ENCODE results near the gene PYDC2. TPM values are rescaled to one million over a fixed set of nuclear protein-coding genes. Genes with fewer than 3 reads are reported as not detected.

The PYDC2 gene
- total and polyA plus RNA-seq, 2 of the 8 experiments (the other 6 are each of a cell fraction or from before 2014, with no cell fraction given): not detected

DNA sequence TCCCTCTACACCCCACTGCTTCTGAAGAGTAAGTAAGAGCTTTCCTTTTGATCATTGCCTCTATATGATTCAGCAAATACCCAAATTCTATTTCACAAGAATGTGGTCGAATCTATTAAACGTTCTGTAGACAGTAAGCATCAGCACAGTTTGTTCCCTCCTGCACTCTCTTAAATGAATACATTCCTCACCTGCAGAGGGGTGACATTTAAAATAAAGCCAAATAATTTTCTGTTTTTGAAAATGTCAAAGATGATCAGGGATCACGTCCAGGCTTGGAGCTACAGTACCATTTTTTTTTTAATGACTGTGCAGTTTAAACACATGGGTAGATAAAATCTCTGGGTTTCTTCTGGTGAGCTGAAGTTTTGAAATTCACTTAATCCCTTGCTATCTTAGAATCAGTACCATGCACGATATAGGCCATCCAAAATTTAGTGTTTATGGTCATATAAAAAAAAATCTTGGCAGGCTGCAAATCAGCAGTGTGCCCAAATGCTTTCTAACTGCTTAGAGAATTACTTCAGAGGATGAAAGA is 12.8 kb downstream of the PYDC2 start (continued):
- TF ChIP-seq, protein P1, sequence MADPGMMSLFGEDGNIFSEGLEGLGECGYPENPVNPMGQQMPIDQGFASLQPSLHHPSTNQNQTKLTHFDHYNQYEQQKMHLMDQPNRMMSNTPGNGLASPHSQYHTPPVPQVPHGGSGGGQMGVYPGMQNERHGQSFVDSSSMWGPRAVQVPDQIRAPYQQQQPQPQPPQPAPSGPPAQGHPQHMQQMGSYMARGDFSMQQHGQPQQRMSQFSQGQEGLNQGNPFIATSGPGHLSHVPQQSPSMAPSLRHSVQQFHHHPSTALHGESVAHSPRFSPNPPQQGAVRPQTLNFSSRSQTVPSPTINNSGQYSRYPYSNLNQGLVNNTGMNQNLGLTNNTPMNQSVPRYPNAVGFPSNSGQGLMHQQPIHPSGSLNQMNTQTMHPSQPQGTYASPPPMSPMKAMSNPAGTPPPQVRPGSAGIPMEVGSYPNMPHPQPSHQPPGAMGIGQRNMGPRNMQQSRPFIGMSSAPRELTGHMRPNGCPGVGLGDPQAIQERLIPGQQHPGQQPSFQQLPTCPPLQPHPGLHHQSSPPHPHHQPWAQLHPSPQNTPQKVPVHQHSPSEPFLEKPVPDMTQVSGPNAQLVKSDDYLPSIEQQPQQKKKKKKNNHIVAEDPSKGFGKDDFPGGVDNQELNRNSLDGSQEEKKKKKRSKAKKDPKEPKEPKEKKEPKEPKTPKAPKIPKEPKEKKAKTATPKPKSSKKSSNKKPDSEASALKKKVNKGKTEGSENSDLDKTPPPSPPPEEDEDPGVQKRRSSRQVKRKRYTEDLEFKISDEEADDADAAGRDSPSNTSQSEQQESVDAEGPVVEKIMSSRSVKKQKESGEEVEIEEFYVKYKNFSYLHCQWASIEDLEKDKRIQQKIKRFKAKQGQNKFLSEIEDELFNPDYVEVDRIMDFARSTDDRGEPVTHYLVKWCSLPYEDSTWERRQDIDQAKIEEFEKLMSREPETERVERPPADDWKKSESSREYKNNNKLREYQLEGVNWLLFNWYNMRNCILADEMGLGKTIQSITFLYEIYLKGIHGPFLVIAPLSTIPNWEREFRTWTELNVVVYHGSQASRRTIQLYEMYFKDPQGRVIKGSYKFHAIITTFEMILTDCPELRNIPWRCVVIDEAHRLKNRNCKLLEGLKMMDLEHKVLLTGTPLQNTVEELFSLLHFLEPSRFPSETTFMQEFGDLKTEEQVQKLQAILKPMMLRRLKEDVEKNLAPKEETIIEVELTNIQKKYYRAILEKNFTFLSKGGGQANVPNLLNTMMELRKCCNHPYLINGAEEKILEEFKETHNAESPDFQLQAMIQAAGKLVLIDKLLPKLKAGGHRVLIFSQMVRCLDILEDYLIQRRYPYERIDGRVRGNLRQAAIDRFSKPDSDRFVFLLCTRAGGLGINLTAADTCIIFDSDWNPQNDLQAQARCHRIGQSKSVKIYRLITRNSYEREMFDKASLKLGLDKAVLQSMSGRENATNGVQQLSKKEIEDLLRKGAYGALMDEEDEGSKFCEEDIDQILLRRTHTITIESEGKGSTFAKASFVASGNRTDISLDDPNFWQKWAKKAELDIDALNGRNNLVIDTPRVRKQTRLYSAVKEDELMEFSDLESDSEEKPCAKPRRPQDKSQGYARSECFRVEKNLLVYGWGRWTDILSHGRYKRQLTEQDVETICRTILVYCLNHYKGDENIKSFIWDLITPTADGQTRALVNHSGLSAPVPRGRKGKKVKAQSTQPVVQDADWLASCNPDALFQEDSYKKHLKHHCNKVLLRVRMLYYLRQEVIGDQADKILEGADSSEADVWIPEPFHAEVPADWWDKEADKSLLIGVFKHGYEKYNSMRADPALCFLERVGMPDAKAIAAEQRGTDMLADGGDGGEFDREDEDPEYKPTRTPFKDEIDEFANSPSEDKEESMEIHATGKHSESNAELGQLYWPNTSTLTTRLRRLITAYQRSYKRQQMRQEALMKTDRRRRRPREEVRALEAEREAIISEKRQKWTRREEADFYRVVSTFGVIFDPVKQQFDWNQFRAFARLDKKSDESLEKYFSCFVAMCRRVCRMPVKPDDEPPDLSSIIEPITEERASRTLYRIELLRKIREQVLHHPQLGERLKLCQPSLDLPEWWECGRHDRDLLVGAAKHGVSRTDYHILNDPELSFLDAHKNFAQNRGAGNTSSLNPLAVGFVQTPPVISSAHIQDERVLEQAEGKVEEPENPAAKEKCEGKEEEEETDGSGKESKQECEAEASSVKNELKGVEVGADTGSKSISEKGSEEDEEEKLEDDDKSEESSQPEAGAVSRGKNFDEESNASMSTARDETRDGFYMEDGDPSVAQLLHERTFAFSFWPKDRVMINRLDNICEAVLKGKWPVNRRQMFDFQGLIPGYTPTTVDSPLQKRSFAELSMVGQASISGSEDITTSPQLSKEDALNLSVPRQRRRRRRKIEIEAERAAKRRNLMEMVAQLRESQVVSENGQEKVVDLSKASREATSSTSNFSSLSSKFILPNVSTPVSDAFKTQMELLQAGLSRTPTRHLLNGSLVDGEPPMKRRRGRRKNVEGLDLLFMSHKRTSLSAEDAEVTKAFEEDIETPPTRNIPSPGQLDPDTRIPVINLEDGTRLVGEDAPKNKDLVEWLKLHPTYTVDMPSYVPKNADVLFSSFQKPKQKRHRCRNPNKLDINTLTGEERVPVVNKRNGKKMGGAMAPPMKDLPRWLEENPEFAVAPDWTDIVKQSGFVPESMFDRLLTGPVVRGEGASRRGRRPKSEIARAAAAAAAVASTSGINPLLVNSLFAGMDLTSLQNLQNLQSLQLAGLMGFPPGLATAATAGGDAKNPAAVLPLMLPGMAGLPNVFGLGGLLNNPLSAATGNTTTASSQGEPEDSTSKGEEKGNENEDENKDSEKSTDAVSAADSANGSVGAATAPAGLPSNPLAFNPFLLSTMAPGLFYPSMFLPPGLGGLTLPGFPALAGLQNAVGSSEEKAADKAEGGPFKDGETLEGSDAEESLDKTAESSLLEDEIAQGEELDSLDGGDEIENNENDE (IDR thresholded peaks at IDR 0.05; ENCODE audit: insufficient replicate concordance, low read length): no peak
- TF ChIP-seq POLR2A (IDR thresholded peaks at IDR 0.05; ENCODE audit: control extremely low read depth in 1 of 2, low read depth in 2 of 2, low read length in 2 of 2) (no peak), HDAC2 (IDR thresholded peaks at IDR 0.05; ENCODE audit: borderline replicate concordance in 1 of 2, low read depth in 2 of 2, low read length in 2 of 2) (no peak), CEBPB (IDR thresholded peaks at IDR 0.05; ENCODE audit: low read depth, low read length) (no peak), CREB1 (IDR thresholded peaks at IDR 0.05) (no peak), SP1 (IDR thresholded peaks at IDR 0.05; ENCODE audit: low read depth, low read length) (no peak), SP2 (IDR thresholded peaks at IDR 0.05; ENCODE audit: low read length) (no peak)
- TF ChIP-seq, protein P2, sequence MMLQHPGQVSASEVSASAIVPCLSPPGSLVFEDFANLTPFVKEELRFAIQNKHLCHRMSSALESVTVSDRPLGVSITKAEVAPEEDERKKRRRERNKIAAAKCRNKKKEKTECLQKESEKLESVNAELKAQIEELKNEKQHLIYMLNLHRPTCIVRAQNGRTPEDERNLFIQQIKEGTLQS (IDR thresholded peaks at IDR 0.05; ENCODE audit: insufficient read depth, low read depth, low read length): no peak

Data from H1 (cell line).